IMR-90 (cell line): ENCODE data around the gene TRIM46. TPM values are rescaled to one million over a fixed set of nuclear protein-coding genes. Genes with fewer than 3 reads are reported as not detected.

Source experiments
- ATAC-seq: fragments of 200-7000 bp; cut with Tn5 transposase; 2 replicates; pipeline ENCODE4 v1.9.1; 2020; ENCODE audit warnings: low read depth, mild to moderate bottlenecking, moderate library complexity
- BruUV-seq: library from RNA; stranded (reverse); fragments of 400-500 nt; replicated peaks from 2 replicates; lab custom pipeline; 2021; lab: Mats Ljungman, UMichigan
- CTCF ChIA-PET: fragments of 300-600 bp; formaldehyde crosslinking; extraction: SDS; loops from one replicate; lab custom pipeline; 2021; ENCODE audit warnings: antibody characterized with exemption; lab: Yijun Ruan, JAX
- POLR2A ChIA-PET: fragments of 300-600 bp; sonication (Branson Sonifier 250); formaldehyde crosslinking; loops from one replicate; lab custom pipeline; 2022; ENCODE audit warnings: antibody characterized with exemption; ENCODE audit not compliant: unreplicated experiment; lab: Charles Lee
- DNase-seq: peaks from one replicate; pipeline ENCODE4 v3.0.0; 2013
- H2AFZ ChIP-seq: replicated peaks from 2 replicates; pipeline ENCODE3; 2013; ENCODE audit warnings: low read length, mild to moderate bottlenecking; ENCODE audit not compliant: poor library complexity
- H2AK5ac ChIP-seq: 2 replicates; pipeline ENCODE4 v1.6.1; 2013; ENCODE audit warnings: low read depth, low read length, inconsistent platforms
- H2AK9ac ChIP-seq: replicated peaks from 2 replicates; pipeline ENCODE3; 2013; ENCODE audit warnings: mild to moderate bottlenecking, low read depth, low read length, moderate library complexity; ENCODE audit not compliant: poor library complexity
- H2BK120ac ChIP-seq: 2 replicates; pipeline ENCODE4 v1.6.1; 2013; ENCODE audit warnings: low read depth, low read length, inconsistent platforms
- H2BK15ac ChIP-seq: 3 replicates; pipeline ENCODE4 v1.6.1; 2013; ENCODE audit warnings: low read depth, low read length, inconsistent platforms
- H2BK20ac ChIP-seq: 2 replicates; pipeline ENCODE4 v1.6.1; 2013; ENCODE audit warnings: low read depth, mild to moderate bottlenecking, inconsistent platforms, low read length, moderate library complexity
- H2BK5ac ChIP-seq: 2 replicates; pipeline ENCODE4 v1.6.1; 2013; ENCODE audit warnings: mild to moderate bottlenecking, low read depth, low read length, inconsistent platforms; ENCODE audit not compliant: poor library complexity, severe bottlenecking
- H3K14ac ChIP-seq: replicated peaks from 2 replicates; pipeline ENCODE4 v1.6.1; 2013; ENCODE audit warnings: low read depth, low read length, inconsistent platforms
- H3K18ac ChIP-seq: 2 replicates; pipeline ENCODE4 v1.6.1; 2013; ENCODE audit warnings: low read depth, low read length, control low read depth
- H3K23ac ChIP-seq: 2 replicates; pipeline ENCODE4 v1.6.1; 2013; ENCODE audit warnings: low read depth, low read length, inconsistent platforms
- H3K27ac ChIP-seq: 2 replicates; pipeline ENCODE4 v1.5.1; 2013; ENCODE audit warnings: mild to moderate bottlenecking, control low read depth, low read length; ENCODE audit not compliant: insufficient read depth
- H3K27me3 ChIP-seq: 2 replicates; pipeline ENCODE4 v1.6.1; 2013; ENCODE audit warnings: low read length; ENCODE audit not compliant: control insufficient read depth, insufficient read depth
- H3K36me3 ChIP-seq: 2 replicates; pipeline ENCODE4 v1.6.1; 2013; ENCODE audit warnings: low read length, mixed read lengths; ENCODE audit not compliant: control insufficient read depth, insufficient read depth
- H3K4ac ChIP-seq: 2 replicates; pipeline ENCODE4 v1.6.1; 2013; ENCODE audit warnings: low read depth, low read length, inconsistent platforms
- H3K4me1 ChIP-seq: 2 replicates; pipeline ENCODE4 v1.6.1; 2013; ENCODE audit warnings: low read length, mixed read lengths; ENCODE audit not compliant: control insufficient read depth, insufficient read depth
- H3K4me2 ChIP-seq: 2 replicates; pipeline ENCODE4 v1.6.1; 2013; ENCODE audit warnings: low read depth, mild to moderate bottlenecking, control low read depth, low read length, moderate library complexity
- H3K4me3 ChIP-seq: 2 replicates; pipeline ENCODE4 v1.5.1; 2013; ENCODE audit warnings: low read depth, mild to moderate bottlenecking, control low read depth, low read length, moderate library complexity; ENCODE audit not compliant: insufficient read depth
- H3K56ac ChIP-seq: 2 replicates; pipeline ENCODE4 v1.6.1; 2013; ENCODE audit warnings: low read length, inconsistent platforms; ENCODE audit not compliant: insufficient read depth; ENCODE audit errors: extremely low read depth
- H3K79me1 ChIP-seq, 2 experiments: 2 replicates each; pipeline ENCODE4 v1.6.1; 2013; ENCODE audit warnings: low read length in 2 of 2, inconsistent platforms in 1 of 2, low read depth in 1 of 2
- H3K9ac ChIP-seq: 2 replicates; pipeline ENCODE4 v1.6.1; 2013; ENCODE audit warnings: low read depth, low read length, control low read depth
- H3K9me1 ChIP-seq: 2 replicates; pipeline ENCODE4 v1.6.1; 2013; ENCODE audit warnings: low read length, inconsistent platforms; ENCODE audit not compliant: insufficient read depth
- H3K9me3 ChIP-seq: 2 replicates; pipeline ENCODE4 v1.6.1; 2013; ENCODE audit warnings: low read length; ENCODE audit not compliant: control insufficient read depth, insufficient read depth
- H4K20me1 ChIP-seq: 2 replicates; pipeline ENCODE4 v1.6.1; 2013; ENCODE audit warnings: low read length, inconsistent platforms; ENCODE audit not compliant: insufficient read depth
- H4K5ac ChIP-seq: 2 replicates; pipeline ENCODE4 v1.6.1; 2013; ENCODE audit warnings: mild to moderate bottlenecking, low read depth, low read length, control low read depth
- H4K8ac ChIP-seq, 2 experiments: 2 replicates each; pipeline ENCODE4 v1.6.1; 2013; ENCODE audit warnings: low read depth in 2 of 2, low read length in 2 of 2, control low read depth in 1 of 2, inconsistent platforms in 1 of 2
- H4K91ac ChIP-seq: 2 replicates; pipeline ENCODE4 v1.6.1; 2013; ENCODE audit warnings: low read depth, low read length, inconsistent platforms; ENCODE audit not compliant: insufficient read depth
- CEBPB ChIP-seq: IDR thresholded peaks from 2 replicates; pipeline ENCODE4 v1.6.1; 2012; ENCODE audit warnings: low read depth, low read length, improper control_type of control experiment
- CHD1 ChIP-seq: IDR thresholded peaks from 2 replicates; pipeline ENCODE4 v1.6.1; 2012; ENCODE audit warnings: low read depth, low read length, improper control_type of control experiment
- FOS ChIP-seq: fragments of 150-350 bp; IDR thresholded peaks from 2 replicates; pipeline ENCODE4 v1.6.1; 2016; ENCODE audit warnings: low read depth, low read length
- RAD21 ChIP-seq: IDR thresholded peaks from 2 replicates; pipeline ENCODE4 v1.6.1; 2012; ENCODE audit warnings: low read length, improper control_type of control experiment
- RCOR1 ChIP-seq: IDR thresholded peaks from 2 replicates; pipeline ENCODE4 v1.6.1; 2012; ENCODE audit warnings: mild to moderate bottlenecking, low read length, improper control_type of control experiment; ENCODE audit not compliant: insufficient replicate concordance
- RFX5 ChIP-seq: IDR thresholded peaks from 2 replicates; pipeline ENCODE4 v1.8.0; 2012; ENCODE audit warnings: low read depth, mild to moderate bottlenecking, low read length, moderate library complexity
- SMC3 ChIP-seq: fragments of 150-350 bp; IDR thresholded peaks from 2 replicates; pipeline ENCODE4 v1.6.1; 2016; ENCODE audit warnings: low read depth, mild to moderate bottlenecking, antibody characterized with exemption, low read length, moderate library complexity
- WGBS, 2 experiments: methylation state at CpG; one replicate each; pipeline versions ENCODE4 v1.1.5 to v1.1.7; 2013; ENCODE audit warnings: missing lambda C conversion rate in 2 of 2; ENCODE audit not compliant: insufficient read length in 1 of 2; ENCODE audit errors: extremely low coverage in 2 of 2; 5-methylcytosine and 5-hydroxymethylcytosine counted together
- dilution Hi-C: fragments of 300-500 bp; cut with HindIII; formaldehyde crosslinking; loops from one replicate; pipeline ENCODE4 v1.14.3; 2018; ENCODE audit warnings: low sequenced_read_pairs; ENCODE audit not compliant: unreplicated experiment
- in situ Hi-C: fragments of 300-500 bp; cut with MboI; formaldehyde crosslinking; loops from 3 replicates; pipeline ENCODE4 v1.14.3; 2019; ENCODE audit warnings: low sequenced_read_pairs, inconsistent platforms, mixed read lengths
- intact Hi-C: fragments of 100-400 bp; cut with micrococcal nuclease; formaldehyde crosslinking; loops from 2 replicates; pipeline ENCODE4 v1.10.0; 2022
- polyA plus RNA-seq, 3 experiments: library from polyadenylated mRNA; depleted of rRNA; stranded (reverse); fragments of >200 nt; gene quantifications; 2 replicates each; pipeline ENCODE4 v1.2.3, GENCODE V29; 2012; ENCODE audit warnings: low replicate concordance in 1 of 3
- total RNA-seq: library from RNA; depleted of rRNA; stranded (reverse); fragments of >200 nt; gene quantifications from 2 replicates; pipeline ENCODE4 v1.2.3, GENCODE V29; 2012
- TF ChIP-seq, protein P1 (sequence below): fragments of 150-350 bp; IDR thresholded peaks from 2 replicates; pipeline ENCODE4 v1.6.1; 2017; ENCODE audit warnings: mild to moderate bottlenecking, antibody characterized with exemption, low read length, low read depth

Gene TRIM46
- total and polyA plus RNA-seq, 2 of the 4 experiments (the other 2 are of a cell fraction), result 2.3 to 6.2 TPM

DNA sequence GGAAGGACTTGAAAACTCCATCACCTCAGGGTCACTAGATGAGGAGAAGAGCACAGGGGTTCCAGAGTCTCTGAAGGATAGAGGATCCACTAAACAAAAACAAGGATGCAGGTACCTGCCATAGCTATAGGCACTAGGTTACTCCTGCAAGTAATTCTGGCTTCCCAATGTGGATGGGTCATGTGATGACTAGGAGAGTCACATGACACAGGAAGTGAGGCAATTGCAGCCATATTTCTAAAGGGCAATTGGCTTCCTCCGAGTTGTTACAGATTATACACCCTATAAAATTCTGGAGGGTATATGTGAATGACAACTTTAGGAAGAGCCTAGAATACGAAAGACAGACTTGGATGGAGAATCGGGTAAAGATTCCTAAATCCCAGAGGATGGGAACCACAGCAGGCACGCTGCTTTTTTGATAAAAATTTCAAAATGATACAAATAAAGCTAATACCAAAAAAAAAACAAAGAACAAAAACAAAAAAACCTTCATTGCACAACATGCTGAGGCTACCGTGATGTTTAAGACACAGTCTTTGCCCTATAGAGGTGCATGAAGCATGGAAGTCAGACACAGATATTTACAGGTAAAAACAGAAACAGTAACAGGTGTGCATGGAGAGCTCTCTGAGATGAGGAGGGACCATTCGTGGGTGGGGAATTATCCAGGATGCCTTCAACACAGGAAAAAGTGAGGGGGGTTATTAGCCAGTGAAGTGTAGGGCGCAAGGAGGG lies 45.4 kb downstream of the TRIM46 start:
- Histone ChIP-seq H2BK5ac (peak overlapping the region; percentile 28), H4K20me1 (no peaks in the 10 kb centered on the region), H3K4me1 (peaks cover 7% of the 10 kb centered on the region), H3K27ac (peak overlapping the region; percentile 48), H2AK9ac (peak overlapping the region; percentile 20), H3K79me1 (peaks cover 6 to 23% of the 10 kb centered on the region in 2 experiments), H4K5ac (peak overlapping the region; percentile 99), H2AK5ac (peak overlapping the region; percentile 62; the same call in 1 of the 2 replicates), H3K9ac (no peak overlapping the region), H2BK15ac (peak overlapping the region; percentile 21; the same call in 1 of the 3 replicates), H4K91ac (no peak overlapping the region), H3K14ac (peak overlapping the region; percentile 29; the same call in 1 of the 2 replicates), H4K8ac (peak overlapping the region; percentile 61 to 95), H2AFZ (peak overlapping the region; percentile 87), H3K4me3 (no peak overlapping the region), H2BK120ac (0 out of 2 replicates have a peak overlapping the region, but pooled peaks have one; percentile 7), H3K9me1 (peaks cover 6% of the 10 kb centered on the region), H3K56ac (no peak overlapping the region), H2BK20ac (peak overlapping the region; percentile 43; the same call in 1 of the 2 replicates), H3K23ac (no peak overlapping the region), H3K4ac (peak overlapping the region; percentile 29), H3K9me3 (no peaks in the 10 kb centered on the region), H3K27me3 (no peaks in the 10 kb centered on the region), H3K36me3 (peaks cover 7% of the 10 kb centered on the region), H3K4me2 (peak overlapping the region; percentile 60; the same call in 1 of the 2 replicates), H3K18ac (no peak overlapping the region)
- 20% methylated on average over 1 of the region's 7 CpGs; no CpG with 5 or more reads in 1 of the 2 experiments for WGBS, 2 experiments
- dilution Hi-C loops (no loop called here), in situ Hi-C loops (no loop called here), intact Hi-C loops (no loop called here)
- no TSS peak for BruUV-seq
- DNase-seq (peak; percentile 69), ATAC-seq (peak; percentile 55)
- POLR2A ChIA-PET, result no interaction called here
- CTCF ChIA-PET, result interaction anchor here (0.6 kb wide), 1 partner anchor 1023 kb away, joined by 3 read pairs; no protein-coding TSS in a partner anchor
- peak; percentile 83 for TF ChIP-seq FOS
- TF ChIP-seq RCOR1, result no peak
- TF ChIP-seq RAD21, result no peak
- TF ChIP-seq CHD1, result no peak
- no peak for TF ChIP-seq CEBPB
- no peak for TF ChIP-seq RFX5
- TF ChIP-seq, protein P1, sequence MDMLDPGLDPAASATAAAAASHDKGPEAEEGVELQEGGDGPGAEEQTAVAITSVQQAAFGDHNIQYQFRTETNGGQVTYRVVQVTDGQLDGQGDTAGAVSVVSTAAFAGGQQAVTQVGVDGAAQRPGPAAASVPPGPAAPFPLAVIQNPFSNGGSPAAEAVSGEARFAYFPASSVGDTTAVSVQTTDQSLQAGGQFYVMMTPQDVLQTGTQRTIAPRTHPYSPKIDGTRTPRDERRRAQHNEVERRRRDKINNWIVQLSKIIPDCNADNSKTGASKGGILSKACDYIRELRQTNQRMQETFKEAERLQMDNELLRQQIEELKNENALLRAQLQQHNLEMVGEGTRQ, result peak; percentile 99
- TF ChIP-seq SMC3, result no peak
